Measurements from ENCODE around the gene DUSP6.
A peak's percentile ranks its signal among the peaks of the same experiment; 100 is the strongest.

DUSP6 gene

DNA sequence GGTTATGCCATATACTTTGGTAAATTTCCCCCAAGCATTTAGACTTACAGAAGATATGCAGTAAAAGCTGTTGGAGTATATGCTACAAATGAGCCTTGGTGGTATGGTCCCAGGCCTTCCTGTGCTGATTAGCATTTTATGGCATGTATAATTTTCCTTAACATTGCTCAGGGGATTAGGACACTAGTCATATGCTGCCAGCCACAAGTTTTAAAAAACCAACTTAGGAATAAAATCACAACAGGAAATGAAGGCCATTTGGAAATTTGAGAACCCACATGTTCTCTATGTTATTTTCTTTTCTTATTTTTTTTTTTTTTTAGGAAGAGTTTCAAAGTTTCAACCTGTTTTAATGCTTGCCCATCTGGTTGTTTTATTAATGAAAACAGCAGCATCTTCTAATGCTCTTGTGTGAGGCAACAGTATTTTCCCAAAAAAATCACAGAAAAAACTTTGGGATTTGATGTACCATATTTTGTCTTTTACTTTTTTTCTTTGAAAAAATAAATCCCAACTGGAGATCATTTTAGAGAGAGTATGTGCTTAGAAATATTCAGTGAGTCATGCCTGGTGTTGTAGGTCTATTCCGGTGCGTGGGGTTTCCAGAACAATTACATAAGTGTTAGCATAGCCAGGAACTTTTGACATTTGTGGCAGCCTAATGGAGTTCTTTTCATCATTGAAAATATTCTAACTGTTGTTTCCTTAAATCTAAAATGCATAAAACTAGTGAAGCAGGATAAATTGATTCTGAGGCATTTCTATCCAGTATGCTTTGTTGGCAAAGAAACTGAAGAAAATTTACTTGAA is 21.7 kb upstream of the DUSP6 start:
- DNase-seq = no peak

DNA sequence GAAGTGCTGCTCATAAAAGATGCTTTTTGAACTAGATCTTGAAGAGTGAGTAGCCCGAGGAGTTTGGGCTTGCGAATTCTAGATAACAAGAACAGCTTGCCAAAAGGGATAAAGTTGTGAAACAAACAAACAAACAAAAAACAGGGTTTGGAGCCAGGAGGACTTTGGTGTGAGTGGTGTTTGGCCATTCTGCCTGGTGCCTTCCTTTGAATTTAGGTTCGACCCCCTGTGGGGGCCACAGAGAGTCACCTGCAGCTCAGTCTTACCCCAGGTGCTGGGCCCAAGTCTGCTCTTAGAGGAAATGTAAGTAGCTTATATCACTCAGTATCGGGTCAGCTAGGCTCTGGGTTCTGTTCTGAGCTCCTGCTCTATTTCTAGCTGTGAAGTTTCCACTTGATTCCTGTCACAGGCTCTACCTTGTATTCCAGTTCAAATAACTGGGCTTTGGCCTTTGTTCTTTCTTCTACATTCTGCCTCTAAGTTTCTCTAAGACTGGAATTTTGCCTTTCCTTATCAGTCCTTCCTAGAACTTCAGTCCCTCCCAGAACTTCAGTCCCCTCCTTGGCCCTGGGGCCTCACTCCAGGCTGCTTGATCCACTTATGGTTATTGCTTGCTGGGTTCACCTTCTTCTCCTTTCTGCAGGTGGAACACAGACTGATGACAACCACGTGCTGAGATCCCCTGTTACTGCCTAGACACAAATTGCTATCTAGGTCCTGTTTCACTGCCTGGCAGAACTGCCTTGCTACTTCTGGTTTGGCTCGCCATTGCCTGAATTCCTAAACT is 20.5 kb upstream of the DUSP6 start:
- DNase-seq = no peak

DNA sequence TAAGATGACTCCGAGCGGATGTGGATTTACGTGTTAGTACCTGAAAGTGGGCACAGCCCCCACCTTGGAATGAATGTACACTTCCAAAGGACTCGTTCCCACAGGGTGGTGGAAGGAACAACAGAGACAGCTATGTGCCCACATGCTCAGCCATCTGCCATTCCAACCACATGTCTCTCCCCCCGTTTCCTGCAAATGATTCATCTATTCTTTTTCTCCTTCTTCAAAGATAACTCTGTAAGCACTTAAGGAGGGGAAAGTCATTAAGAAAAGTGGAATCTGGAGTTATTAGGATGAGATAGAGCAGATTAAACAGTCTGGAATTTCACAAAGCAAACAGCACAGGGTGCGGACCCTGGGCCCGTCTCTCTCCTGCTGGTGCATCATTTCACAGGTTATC is 18.5 kb upstream of the DUSP6 start:
- no peak for DNase-seq

DNA sequence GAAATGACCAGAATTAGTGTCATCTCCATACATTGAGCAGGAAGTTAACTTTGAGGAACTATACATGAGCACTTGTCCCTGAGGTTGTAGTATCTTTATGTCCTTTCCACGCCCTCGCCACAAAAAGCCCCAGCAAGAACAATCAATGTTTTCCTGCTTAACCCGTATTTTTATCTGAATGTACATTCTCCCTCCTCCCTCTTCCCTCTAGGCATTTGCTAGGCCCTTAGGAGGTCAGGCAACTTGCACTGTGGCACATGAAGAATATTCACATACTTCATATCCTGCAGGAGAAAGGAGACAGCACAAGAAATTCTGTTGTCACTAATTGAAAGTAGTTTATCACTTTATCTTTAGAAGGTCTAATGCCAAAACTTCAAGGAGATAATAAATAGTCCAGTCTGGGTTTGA is 18.1 kb upstream of the DUSP6 start:
- DNase-seq = no peak

DNA sequence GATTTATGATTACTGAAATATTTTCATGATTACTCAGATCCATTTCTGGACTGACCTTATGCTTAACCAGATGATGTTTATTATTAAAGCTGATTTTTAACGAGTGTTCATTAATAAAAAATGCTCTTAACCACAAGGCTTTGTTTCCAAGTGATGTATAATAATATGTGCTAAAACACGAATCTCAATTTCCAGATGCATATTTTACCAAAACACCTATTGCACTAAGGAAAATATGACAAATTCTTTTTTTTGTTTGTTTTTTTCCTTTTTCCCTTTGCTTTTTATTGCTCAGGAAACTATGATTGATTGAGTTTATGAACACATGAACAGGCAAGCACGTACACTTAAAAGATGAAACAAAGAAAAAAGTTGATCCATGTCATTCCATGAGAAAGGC is 16.9 kb upstream of the DUSP6 start:
- DNase-seq = no peak

DNA sequence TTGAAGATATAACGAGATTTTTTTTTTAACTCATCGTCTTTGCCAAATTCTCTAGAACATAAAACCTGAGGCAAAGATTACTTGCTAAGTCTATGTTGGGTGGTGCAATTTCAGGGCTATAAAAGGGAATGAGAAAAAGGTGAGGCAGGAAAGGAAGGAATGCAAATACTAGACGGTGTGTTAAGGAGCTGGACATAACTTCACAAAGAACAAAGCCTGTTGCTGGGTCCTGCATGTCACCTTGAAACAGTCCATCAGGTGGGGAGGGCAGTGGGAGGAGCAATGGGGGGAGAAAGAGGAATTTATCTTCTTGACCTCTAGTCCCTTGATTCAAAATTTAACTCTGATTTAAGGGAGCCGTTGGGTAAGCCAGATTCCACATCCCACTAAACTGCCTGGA is 16.1 kb upstream of the DUSP6 start:
- DNase-seq = no peak

DNA sequence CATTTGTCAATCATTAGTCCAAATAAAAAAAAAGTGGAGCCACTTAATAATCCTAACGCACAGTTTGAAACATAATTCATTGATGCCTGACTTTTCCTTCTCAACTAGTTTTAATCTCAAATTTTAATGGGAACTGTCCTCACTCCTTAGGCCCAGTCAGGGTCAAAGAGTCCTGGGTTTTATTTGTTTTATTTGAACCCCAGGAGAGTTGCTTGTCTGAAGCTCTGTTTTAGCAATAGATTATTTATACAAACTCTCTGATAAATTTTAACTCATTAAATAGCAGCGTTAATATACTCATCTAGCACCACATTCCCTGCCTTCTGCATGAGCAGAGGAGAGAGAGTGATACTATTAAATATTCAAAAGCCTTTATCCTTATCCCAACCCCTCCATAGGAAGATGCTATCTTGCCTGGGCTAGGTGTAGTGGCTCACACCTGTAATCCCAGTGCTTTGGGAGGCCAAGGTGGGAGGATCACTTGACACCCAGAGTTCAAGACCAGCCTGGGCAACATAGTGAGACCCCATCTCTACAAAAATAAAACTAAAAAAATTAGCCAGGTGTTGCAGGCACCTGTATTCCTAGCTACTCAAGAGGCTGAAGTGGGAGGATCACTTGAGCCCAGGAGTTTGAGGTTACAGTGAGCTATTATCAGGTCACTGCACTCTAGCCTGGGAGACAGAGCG is 14.5 kb upstream of the DUSP6 start:
- no peak for DNase-seq

DNA sequence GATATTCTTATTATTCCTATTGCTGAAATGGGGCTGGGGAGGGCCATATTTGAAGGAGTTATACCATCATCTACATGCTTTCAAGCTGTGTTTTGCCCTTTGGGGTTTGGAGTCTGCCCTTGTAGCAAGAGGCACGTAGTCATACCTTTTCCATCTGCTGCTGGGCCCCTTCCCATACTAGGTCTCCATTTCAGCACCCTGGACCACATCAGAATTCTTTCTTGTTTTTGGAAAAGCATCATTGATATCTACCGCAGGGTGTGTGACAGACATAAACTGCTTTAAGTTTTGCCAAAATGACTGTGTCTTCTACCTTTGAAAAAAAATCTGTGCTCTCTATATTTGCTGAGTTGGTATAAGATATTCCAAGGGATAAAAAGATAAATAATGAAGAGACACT is 12.3 kb upstream of the DUSP6 start:
- no peak for DNase-seq

DNA sequence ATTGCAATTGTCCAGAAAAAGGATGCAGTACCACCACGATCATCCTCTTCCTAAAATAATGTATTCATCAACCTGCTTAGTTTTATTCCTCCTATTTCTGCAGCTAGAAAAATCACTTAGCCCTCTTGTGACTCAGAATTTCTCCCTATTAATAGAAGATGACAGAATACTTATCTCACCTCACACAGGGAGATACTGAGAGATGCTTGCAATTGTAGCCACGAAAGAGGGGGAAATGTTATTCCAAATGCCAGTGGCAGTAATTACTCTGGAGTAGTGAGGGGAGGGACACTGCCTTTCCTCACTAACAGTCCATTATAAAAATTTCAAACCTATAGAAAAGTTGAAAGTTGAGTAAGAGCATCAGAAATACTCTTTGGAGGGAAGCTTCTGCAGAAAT is 11.8 kb upstream of the DUSP6 start:
- DNase-seq = no peak

DNA sequence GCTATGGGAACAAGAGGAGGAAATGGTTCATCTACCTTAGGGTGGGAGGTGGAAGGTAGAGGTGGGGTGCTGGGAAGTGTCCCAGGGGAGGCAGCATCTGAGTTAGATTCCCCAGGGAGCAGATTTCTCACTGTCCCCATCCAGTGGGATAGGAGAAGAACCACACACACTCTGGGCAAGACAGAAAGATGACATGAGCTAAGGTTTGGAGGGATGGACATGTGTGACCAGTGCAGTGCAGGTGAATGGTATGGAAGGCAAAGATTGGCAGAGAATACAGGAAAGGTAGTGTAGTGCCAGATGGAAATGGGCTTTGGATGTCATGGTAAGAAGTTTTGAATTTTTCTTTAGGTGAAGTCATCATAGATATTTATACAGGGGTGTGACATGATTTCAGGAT is 11.3 kb upstream of the DUSP6 start:
- no peak for DNase-seq

DNA sequence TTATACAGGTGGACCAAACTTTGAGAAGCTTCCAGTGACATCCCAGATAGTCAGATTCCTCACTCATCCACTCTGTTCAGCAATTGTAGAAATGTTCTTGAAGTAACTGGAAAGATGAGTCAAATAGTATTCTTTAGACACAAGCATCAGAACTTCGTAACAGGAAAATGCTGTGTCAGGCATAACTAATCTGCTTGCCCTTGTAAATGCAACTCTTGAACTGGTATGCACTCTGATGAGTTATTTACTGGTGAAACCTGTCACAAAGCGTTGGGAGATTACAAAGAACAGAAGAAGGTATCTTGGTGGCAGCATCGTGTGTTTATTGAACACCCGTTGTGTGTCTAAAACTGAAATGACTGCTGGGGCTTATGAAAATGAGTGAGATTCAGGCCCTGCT is 10.8 kb upstream of the DUSP6 start:
- no peak for DNase-seq

DNA sequence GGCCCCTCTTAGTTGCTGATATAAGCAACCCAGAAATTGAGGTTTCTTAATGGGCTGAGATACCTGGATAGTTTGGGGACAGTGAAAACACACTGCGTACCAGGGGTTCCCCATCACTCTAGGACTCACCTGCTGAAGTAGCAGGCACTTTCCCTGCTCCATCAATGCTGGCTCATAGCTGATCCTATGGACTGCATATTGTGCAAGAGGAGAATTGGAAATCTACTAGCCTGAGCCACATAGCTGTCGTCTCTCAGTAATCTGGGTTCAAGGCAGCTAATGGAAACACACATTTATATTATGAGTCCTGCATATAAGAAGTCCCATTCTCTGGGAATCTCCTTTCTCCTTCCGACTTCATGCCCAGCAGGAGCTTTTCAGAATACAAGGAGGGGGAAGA is 7.3 kb upstream of the DUSP6 start:
- DNase-seq = no peak

DNA sequence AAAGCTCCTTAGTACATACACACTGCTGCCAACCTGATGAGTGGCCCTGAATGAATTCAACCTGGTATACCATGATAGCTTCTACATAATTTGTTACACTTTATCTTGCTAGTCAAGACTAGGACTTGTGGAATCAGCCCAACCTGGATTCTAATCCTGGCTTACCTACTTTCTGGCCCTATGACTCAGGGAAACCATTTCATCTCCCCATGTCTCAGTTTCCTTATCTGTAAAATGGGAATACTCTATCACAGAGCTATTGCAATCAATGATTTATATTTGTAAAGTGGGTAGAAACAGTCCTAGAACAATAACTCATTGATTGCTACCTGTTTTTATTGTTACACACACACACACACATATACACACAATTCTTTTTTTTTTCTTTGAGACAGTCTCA is 6.5 kb upstream of the DUSP6 start:
- DNase-seq = no peak

DNA sequence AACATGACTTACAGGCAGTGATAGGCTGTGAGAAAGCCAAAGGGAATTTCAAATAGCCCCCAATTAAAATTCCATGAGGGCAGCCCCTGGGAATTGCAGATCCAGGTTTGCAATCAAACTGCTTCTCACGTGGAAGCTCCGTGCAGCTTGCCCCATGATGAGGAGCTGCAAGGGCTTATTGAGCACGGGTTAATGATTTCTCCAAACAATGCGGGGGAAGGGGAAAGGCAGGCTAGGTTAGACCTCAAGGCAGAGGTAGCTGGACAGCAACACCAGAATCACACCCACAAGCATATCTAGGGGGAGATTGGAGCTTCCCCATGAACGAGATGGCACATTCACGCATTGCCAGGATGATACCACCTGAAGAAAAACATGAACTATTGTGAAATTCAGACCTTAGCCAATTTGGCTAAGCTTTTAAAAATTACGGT is 5.0 kb upstream of the DUSP6 start:
- no peak for DNase-seq

DNA sequence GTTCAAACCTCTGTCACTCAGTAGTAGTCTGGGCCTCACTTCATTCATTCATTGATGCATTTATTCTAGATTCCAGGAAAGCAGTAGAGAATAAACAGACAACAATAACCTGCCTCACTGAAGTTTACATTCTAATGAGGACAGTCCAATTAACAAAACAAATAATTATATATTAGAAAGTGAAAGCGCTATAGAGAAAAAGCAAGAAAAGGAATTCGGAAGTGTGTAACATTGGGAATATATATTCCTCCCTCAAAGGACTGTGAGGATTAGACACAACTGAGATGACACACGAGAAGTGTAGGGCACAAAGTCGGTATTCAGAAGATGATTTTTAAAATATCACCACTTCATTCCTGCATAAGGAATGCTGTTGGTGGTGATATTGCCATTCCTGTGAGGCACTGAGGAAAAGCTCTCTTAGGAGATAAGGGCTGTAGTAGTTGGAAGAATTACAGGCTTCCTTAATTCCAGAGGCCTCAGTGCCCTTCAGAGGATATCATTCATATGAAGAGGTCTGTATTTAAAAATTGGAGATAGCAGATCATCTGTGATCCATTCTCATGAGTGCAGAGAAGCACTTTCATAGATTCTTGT is 3.9 kb upstream of the DUSP6 start:
- no peak for DNase-seq

DNA sequence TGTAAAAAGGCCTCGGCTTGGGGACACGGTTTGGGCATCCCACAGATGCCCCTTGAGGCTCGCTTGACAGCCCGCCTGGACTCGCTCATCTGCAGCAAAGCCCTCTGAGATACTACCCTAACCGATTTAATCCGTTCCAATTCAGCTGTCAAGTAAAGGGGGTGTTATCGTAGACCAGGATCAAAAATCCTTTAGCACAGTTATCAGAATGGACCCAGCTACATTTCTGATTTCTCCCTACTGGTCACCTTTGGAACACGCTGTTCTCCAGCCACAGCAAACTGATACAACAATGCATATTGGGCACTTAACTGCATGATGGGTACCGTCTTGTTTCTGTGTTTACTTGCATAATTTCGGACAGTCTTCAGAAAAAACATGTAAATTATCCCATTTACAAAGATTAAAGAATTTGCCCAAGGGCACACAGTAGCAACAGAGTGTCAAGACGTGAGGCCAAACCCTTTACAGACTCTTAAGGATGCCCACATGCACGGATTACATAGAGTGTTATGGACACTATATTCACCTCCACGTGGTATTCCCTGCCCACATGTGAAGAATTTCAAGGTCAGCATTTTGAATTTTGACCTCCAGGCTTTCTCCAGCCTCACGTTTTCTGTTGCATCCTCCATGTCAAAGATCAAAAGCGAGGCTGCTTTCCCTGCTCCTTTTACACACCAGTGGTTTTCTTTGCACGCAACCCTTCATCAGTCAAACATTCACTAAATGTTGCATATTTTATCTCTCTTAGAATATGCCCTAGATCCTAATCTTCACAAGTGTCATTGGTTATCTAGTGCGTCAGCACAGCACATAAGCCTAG is 3.2 kb upstream of the DUSP6 start:
- DNase-seq = no peak

DNA sequence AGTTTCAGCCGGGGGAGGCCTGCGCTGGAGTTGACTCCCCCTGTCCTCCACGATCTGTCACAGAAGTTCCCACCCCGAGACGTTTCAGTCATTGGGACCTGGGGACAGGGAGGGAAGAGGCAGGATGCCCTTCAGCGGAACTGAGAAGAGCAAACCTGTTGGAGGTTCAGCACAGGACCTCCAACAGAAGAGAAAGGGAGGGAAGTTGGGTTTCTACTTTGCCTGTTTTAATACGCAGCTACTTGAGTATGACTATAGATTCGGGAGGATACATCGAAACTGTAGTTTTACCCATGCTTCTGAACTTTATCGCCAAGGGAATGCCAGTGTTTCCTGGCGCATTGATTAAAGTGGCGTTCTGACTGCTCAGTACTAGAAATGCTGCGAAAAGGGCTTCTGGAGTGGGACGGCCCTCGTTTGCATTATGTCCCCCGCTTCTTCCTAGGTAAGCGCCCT is 2.3 kb upstream of the DUSP6 start:
- no peak for DNase-seq

DNA sequence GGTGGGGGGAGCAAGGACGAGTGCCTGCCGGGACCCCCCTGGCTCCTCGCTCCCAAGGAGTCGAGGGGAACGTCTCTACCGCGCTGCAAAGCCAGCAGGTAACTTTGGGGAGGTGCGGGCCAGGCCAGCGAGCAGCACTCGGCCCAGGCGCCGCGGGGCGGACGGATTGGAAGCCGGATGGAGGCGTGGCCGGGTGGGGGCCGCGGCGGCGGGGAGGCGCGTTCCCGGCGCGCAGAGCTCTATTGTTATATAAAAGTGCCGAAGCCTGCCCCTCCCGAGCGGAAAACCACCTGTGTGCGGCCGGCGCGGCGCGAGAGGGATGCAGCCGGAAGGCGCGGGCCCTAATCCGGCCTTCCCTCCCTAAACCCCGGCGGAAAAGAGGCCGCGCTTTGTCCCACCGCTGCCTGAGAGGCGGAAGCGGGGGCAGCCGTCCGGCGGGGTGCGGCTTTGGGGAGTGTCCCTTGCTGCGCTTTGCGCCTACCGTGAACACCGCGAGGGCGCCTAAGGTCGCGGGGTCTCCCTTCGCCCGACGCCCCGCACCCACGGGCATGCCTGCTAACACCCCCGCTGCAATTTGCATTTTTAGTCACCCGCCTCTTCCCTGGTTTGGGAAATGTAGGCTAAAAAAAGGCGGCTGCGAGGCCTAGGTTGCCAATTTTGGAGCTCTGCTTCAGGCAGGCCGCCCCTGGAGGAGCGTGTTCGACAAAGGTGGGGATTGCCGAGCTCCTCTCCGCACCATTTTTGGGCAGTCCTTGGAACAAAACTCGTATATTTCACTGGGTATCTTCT is 1.7 kb upstream of the DUSP6 start:
- peak; percentile 41 for DNase-seq

DNA sequence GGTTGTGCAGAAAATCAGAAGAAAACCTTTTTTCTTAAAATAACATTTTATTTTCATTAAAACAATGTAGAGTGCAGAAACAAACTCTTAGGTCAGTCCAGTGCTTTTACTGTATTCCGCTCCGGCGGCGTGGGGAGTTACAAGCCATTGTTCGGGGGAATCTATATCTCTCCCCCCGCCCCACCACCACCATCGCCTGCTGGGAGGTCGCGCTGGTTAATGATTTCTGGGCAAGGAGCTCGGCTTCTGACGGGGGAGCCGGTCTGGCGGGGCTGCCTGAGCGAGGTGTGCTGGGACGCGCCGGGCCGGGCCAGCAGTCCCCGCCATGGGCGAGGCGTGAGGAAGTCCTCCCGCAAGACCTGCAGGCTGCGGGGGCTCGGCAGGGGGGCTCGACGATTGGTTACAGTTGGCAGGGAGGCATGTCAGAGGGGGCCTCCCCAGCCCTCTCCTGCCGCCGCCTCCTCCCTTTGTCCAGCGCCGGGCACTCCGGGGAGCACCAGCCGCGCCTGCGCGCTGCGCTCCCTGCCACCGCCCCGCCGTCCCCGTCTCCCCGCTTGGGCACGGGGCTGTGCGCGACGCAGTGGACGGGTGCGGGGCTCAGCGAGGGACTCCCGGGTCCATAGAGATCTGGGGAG is 1.0 kb upstream of the DUSP6 start:
- DNase-seq = peak; percentile 16

DNA sequence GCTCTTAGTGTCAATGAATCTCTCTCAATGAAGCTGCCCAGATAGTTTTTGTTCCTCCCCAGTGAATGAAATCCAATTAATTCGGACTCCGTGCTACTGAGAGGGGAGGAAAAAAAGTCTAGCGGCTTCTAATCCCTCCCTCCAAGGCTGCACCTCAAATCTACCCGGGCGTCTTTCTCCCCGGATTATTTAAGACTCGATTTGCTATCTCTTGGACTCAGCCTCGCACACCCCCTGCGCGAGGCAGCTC is 134 bp downstream of the DUSP6 start:
- DNase-seq = no peak

Data from effector CD4-positive, alpha-beta T cell (primary cell).